Neural cell (in vitro differentiated cells): ENCODE results near the gene CDKN1B. TPM values are rescaled to one million over a fixed set of nuclear protein-coding genes. Genes with fewer than 3 reads are reported as not detected.

Source experiments
- H2AFZ ChIP-seq: fragments of 200-600, 300-800 bp; sonication (generic), shearing (Covaris generic); 2 replicates; pipeline ENCODE4 v1.6.0; 2014; ENCODE audit warnings: low read depth, mild to moderate bottlenecking, antibody characterized with exemption, low read length, moderate library complexity
- H3F3A ChIP-seq: fragments of 200-600 bp; shearing (Covaris generic); 2 replicates; pipeline ENCODE4 v1.6.1; 2016; ENCODE audit warnings: mild to moderate bottlenecking, moderate library complexity, mixed read lengths, antibody characterized with exemption, low read length; ENCODE audit not compliant: insufficient read depth, poor library complexity, severe bottlenecking
- H3K27ac ChIP-seq: fragments of 200-600, 300-800 bp; sonication (generic), shearing (Covaris generic); 2 replicates; pipeline ENCODE4 v1.5.1; 2014; ENCODE audit warnings: mild to moderate bottlenecking, low read length, moderate library complexity
- H3K27me3 ChIP-seq: fragments of 300-800, 200-600 bp; sonication (generic), shearing (Covaris generic); 2 replicates; pipeline ENCODE4 v1.6.0; 2014; ENCODE audit warnings: mild to moderate bottlenecking, low read depth, low read length, moderate library complexity; ENCODE audit not compliant: insufficient read depth
- H3K36me3 ChIP-seq: fragments of 300-800, 200-600 bp; sonication (generic), shearing (Covaris generic); 2 replicates; pipeline ENCODE4 v1.5.1; 2014; ENCODE audit warnings: mild to moderate bottlenecking, antibody characterized with exemption, low read length, moderate library complexity; ENCODE audit not compliant: insufficient read depth
- H3K4me2 ChIP-seq: fragments of 300-800, 200-600 bp; sonication (generic), shearing (Covaris generic); 2 replicates; pipeline ENCODE4 v1.6.0; 2014; ENCODE audit warnings: mild to moderate bottlenecking, low read length
- H3K4me3 ChIP-seq: fragments of 300-800, 200-600 bp; sonication (generic), shearing (Covaris generic); 2 replicates; pipeline ENCODE4 v1.5.1; 2014; ENCODE audit warnings: mild to moderate bottlenecking, low read length, moderate library complexity
- H3K79me2 ChIP-seq: fragments of 200-600 bp; shearing (Covaris generic); replicated peaks from 2 replicates; pipeline ENCODE4 v1.6.0; 2014; ENCODE audit warnings: mild to moderate bottlenecking, low read length, moderate library complexity; ENCODE audit not compliant: insufficient read depth
- H3K9ac ChIP-seq: fragments of 300-800, 200-600 bp; sonication (generic), shearing (Covaris generic); 2 replicates; pipeline ENCODE4 v1.6.1; 2016; ENCODE audit warnings: mild to moderate bottlenecking, low read length, mixed read lengths
- H3K9me2 ChIP-seq: fragments of 200-600 bp; shearing (Covaris generic); 2 replicates; pipeline ENCODE4 v1.6.1; 2016; ENCODE audit warnings: mild to moderate bottlenecking, low read length, mixed read lengths; ENCODE audit not compliant: insufficient read depth
- H3K9me3 ChIP-seq: fragments of 200-600, 300-800 bp; sonication (generic), shearing (Covaris generic); 2 replicates; pipeline ENCODE4 v1.6.1; 2016; ENCODE audit warnings: mild to moderate bottlenecking, mixed run types, low read length, moderate library complexity, mixed read lengths
- H4K20me1 ChIP-seq: fragments of 200-600 bp; shearing (Covaris generic); 2 replicates; pipeline ENCODE4 v1.6.1; 2016; ENCODE audit warnings: mild to moderate bottlenecking, mixed run types; ENCODE audit not compliant: insufficient read depth
- CTCF ChIP-seq: fragments of 450-650 bp; IDR thresholded peaks from 2 replicates; pipeline ENCODE4 v1.5.1; 2014; ENCODE audit warnings: antibody characterized with exemption, mild to moderate bottlenecking, moderate library complexity; ENCODE audit not compliant: poor library complexity, severe bottlenecking
- EP300 ChIP-seq: fragments of 450-650 bp; conservative IDR thresholded peaks from 2 replicates; pipeline ENCODE4 v1.6.1; 2014; ENCODE audit warnings: antibody characterized with exemption, mild to moderate bottlenecking, moderate library complexity; ENCODE audit not compliant: poor library complexity, severe bottlenecking
- EZH2 ChIP-seq: fragments of 200-600, 300-800 bp; shearing (Covaris generic), sonication (generic); IDR thresholded peaks from 2 replicates; pipeline ENCODE4 v1.6.1; 2014; ENCODE audit warnings: antibody characterized with exemption, low read length, borderline replicate concordance, mild to moderate bottlenecking; ENCODE audit not compliant: insufficient read depth, poor library complexity, severe bottlenecking
- MXI1 ChIP-seq: fragments of 450-650 bp; conservative IDR thresholded peaks from 2 replicates; pipeline ENCODE4 v1.6.1; 2014; ENCODE audit warnings: antibody characterized with exemption, mild to moderate bottlenecking; ENCODE audit not compliant: poor library complexity, severe bottlenecking
- POLR2AphosphoS5 ChIP-seq: IDR thresholded peaks from 2 replicates; pipeline ENCODE4 v1.6.1; 2012
- RAD21 ChIP-seq: fragments of 450-650 bp; conservative IDR thresholded peaks from 2 replicates; pipeline ENCODE4 v1.6.1; 2014; ENCODE audit warnings: antibody characterized with exemption, mild to moderate bottlenecking, moderate library complexity
- REST ChIP-seq: IDR thresholded peaks from 2 replicates; pipeline ENCODE4 v1.6.1; 2012; ENCODE audit warnings: borderline replicate concordance
- SMC3 ChIP-seq: fragments of 450-650 bp; conservative IDR thresholded peaks from 2 replicates; pipeline ENCODE4 v1.6.1; 2014; ENCODE audit warnings: antibody characterized with exemption, mild to moderate bottlenecking, moderate library complexity; ENCODE audit not compliant: poor library complexity
- TAF1 ChIP-seq: IDR thresholded peaks from 2 replicates; pipeline ENCODE4 v1.6.1; 2012; ENCODE audit warnings: low read depth
- polyA minus RNA-seq: library from RNA; depleted of rRNA, polyadenylated mRNA; stranded (reverse); fragments of >200 nt; gene quantifications from 2 replicates; pipeline ENCODE4 v1.2.3, GENCODE V29; 2014
- polyA plus RNA-seq: library from polyadenylated mRNA; depleted of rRNA; stranded (reverse); fragments of >200 nt; gene quantifications from 2 replicates; pipeline ENCODE4 v1.2.3, GENCODE V29; 2014

The CDKN1B gene
- polyA plus RNA-seq (106 and 107 TPM in 2 replicates), polyA minus RNA-seq (86.6 and 95.9 TPM in 2 replicates)

GRCh38 chr12:12716793-12717585 lies at the start of gene CDKN1B:
Gene CDKN1B, plus strand, starts transcription at chr12:12717368. Its CDS starts 472 bp downstream, at chr12:12717840.
- no peaks in the 10 kb centered on the region for H3K9me3 ChIP-seq
- H3K4me3 ChIP-seq, result peak within 1 kb of the TSS; percentile 85
- H4K20me1 ChIP-seq, result peaks cover 18% of the 10 kb centered on the region
- TF ChIP-seq EP300 (no peak), MXI1 (peak; percentile 15), REST (peak; percentile 34), TAF1 (peak; percentile 39), SMC3 (peak; percentile 13), RAD21 (no peak), CTCF (no peak), POLR2AphosphoS5 (peak; percentile 68)
- H3K27me3 ChIP-seq, result no peaks in the 10 kb centered on the region
- H3K9me2 ChIP-seq, result no peaks in the 10 kb centered on the region
- H2AFZ ChIP-seq, result peak within 1 kb of the TSS; percentile 73
- H3K36me3 ChIP-seq, result peaks cover 6% of the 10 kb centered on the region
- H3K27ac ChIP-seq, result peak within 1 kb of the TSS; percentile 80
- H3F3A ChIP-seq, result peaks cover 5% of the 10 kb centered on the region
- H3K79me2 ChIP-seq, result peaks cover 40% of the 10 kb centered on the region
- H3K4me2 ChIP-seq, result peak within 1 kb of the TSS; percentile 89
- peak within 1 kb of the TSS; percentile 94 for H3K9ac ChIP-seq

- H3K4me3 ChIP-seq, result no peak overlapping the region
- no peaks in the 10 kb centered on the region for H4K20me1 ChIP-seq
- H3F3A ChIP-seq, result no peaks in the 10 kb centered on the region
- no peak overlapping the region for H3K4me2 ChIP-seq
- peaks cover 37% of the 10 kb centered on the region for H3K79me2 ChIP-seq
- H3K9ac ChIP-seq, result no peak overlapping the region
- no peaks in the 10 kb centered on the region for H3K9me3 ChIP-seq
- H3K36me3 ChIP-seq, result no peaks in the 10 kb centered on the region
- H2AFZ ChIP-seq, result no peak overlapping the region
- TF ChIP-seq RAD21 (no peak), EP300 (no peak), POLR2AphosphoS5 (no peak)
- no peaks in the 10 kb centered on the region for H3K27me3 ChIP-seq
- no peaks in the 10 kb centered on the region for H3K9me2 ChIP-seq
- H3K27ac ChIP-seq, result no peak overlapping the region
These were observed 49.2 kb upstream of the CDKN1B start for GRCh38 chr12:12668005-12668404.

GRCh38 chr12:12669020-12669419 lies 48.1 kb upstream of the CDKN1B start:
- H3K4me3 ChIP-seq, result no peak overlapping the region
- no peak overlapping the region for H3K9ac ChIP-seq
- no peaks in the 10 kb centered on the region for H3K9me2 ChIP-seq
- H3K4me2 ChIP-seq, result no peak overlapping the region
- no peaks in the 10 kb centered on the region for H3K36me3 ChIP-seq
- H2AFZ ChIP-seq, result no peak overlapping the region
- H3F3A ChIP-seq, result no peaks in the 10 kb centered on the region
- H3K27me3 ChIP-seq, result no peaks in the 10 kb centered on the region
- H3K27ac ChIP-seq, result no peak overlapping the region
- H3K79me2 ChIP-seq, result peaks cover 47% of the 10 kb centered on the region
- H3K9me3 ChIP-seq, result no peaks in the 10 kb centered on the region
- no peaks in the 10 kb centered on the region for H4K20me1 ChIP-seq
- TF ChIP-seq SMC3, result no peak
- TF ChIP-seq RAD21, result no peak
- TF ChIP-seq REST, result no peak
- no peak for TF ChIP-seq EZH2
- TF ChIP-seq POLR2AphosphoS5, result no peak
- no peak for TF ChIP-seq EP300
- TF ChIP-seq CTCF, result no peak
- no peak for TF ChIP-seq TAF1
